D721Med (cell line): Measurements from ENCODE around the gene KRTCAP3.

Experiments
- DNase-seq: peaks from one replicate; pipeline ENCODE4 v3.0.0; 2011; ENCODE audit warnings: low spot score; ENCODE audit not compliant: insufficient read length
- FAIRE-seq: peaks from 2 replicates; lab custom pipeline; 2011; peaks lifted over from hg19 to GRCh38; lab: Jason Lieb, UNC
- TF ChIP-seq, protein P1 (sequence below): IDR thresholded peaks from 2 replicates; pipeline ENCODE4 v1.5.1; 2012; ENCODE audit warnings: mild to moderate bottlenecking, control low read depth; ENCODE audit not compliant: insufficient read depth; ENCODE audit errors: missing control alignments

Gene KRTCAP3

DNA sequence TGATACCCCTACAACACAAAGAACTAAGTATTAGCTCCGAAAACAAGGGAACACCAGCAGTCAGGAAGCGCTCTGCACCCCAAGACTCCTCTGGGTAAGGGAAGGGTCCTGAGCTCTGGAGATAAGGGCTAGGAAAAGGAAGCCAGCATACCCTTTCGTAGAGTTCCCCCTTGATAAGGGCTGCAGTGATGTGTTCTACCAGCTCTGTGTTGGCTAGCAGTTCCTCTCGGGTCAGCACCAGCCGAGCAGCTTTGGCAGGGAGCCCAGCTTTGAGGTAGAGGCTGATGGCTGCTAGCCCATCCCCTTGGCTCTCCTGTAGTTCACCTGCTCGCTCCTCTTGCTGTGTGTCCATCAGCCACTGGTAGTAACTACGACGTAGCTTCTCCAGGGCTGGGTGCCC lies 18.9 kb downstream of the KRTCAP3 start:
- FAIRE-seq (no peak), DNase-seq (no peak)
- TF ChIP-seq, protein P1, sequence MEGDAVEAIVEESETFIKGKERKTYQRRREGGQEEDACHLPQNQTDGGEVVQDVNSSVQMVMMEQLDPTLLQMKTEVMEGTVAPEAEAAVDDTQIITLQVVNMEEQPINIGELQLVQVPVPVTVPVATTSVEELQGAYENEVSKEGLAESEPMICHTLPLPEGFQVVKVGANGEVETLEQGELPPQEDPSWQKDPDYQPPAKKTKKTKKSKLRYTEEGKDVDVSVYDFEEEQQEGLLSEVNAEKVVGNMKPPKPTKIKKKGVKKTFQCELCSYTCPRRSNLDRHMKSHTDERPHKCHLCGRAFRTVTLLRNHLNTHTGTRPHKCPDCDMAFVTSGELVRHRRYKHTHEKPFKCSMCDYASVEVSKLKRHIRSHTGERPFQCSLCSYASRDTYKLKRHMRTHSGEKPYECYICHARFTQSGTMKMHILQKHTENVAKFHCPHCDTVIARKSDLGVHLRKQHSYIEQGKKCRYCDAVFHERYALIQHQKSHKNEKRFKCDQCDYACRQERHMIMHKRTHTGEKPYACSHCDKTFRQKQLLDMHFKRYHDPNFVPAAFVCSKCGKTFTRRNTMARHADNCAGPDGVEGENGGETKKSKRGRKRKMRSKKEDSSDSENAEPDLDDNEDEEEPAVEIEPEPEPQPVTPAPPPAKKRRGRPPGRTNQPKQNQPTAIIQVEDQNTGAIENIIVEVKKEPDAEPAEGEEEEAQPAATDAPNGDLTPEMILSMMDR, result no peak

DNA sequence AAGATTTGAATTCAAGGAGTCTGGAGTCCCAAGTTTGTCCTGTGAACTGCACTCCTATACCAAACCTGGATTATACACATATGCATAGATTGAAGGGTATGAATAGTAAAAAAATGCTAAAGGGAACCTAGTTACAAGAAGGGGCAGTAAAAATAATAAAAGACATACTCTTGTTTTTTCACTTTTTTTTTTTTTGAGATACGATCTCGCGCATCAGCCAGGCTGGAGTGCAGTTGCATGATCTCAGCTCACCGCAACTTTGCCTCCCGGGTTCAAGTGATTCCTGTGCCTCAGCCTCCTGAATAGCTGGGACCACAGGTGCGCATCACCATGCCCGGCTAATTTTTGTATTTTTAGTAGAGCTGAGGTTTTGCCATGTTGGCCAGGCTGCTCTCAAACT lies 22.3 kb downstream of the KRTCAP3 start:
- TF ChIP-seq, protein P1, result no peak
- FAIRE-seq, result no peak

DNA sequence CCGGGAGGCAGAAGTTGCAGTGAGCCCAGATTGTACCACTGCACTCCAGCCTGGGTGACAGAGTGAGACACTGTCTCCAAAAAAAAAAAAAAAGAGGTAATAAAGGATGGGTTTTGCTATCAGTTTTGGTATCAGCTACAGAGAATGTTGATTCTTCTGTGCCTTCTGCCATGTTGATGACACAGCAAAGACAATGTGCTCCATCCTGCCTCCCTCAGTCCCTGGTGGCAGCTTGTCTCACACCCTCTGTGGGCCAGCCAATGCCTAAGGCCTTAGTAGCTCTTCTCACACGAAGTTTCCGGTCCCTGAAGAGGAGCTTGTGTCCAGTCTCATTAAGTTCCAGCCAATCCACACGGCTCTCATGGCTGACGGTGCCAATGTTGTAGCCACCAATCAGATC lies 29.8 kb downstream of the KRTCAP3 start:
- DNase-seq (no peak), FAIRE-seq (no peak)

More for the DNA sequence above, 22.3 kb downstream of the KRTCAP3 start:
- DNase-seq, result no peak

DNA sequence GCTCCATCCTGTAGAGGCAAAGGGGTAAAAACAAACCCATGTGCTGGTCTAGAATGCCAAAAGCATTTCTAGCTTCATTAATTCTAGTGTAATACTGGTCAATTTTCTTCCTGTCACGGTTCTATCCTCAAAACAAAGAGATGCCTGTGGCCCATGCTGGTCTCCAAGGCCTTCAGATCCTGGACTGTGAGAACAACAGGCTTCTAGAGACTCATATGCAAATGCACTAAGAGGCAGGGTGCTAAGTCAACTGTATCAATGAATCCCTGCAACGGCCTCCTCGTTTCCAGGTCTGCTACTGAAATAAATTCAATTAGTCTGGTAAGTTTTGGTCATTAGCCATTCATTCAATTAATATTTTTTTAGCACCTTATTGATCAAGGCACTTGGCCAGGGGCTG lies 43.3 kb downstream of the KRTCAP3 start:
- FAIRE-seq (no peak), DNase-seq (no peak)

More for the DNA sequence above, 29.8 kb downstream of the KRTCAP3 start:
- TF ChIP-seq, protein P1, result no peak

DNA sequence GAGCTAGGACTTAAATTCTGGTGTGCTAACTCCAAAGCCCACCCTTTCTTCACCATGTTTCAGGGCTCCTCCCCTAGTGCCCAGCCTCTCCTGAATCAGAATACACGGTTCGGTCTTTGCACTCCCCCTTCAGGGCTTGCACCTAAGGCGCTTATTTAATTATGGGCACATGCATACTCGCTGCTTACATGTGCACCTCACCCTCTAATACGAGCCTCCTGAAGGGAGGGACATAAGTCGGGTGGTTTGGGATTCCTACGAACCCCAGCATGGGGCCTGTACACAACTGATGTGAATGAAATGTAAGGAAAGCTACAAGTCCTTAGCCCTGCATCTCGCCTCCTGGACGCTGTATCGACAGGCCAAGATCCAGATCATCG lies 46.9 kb downstream of the KRTCAP3 start:
- DNase-seq, result no peak
- no peak for FAIRE-seq
- TF ChIP-seq, protein P1, result no peak

More for the DNA sequence above, 43.3 kb downstream of the KRTCAP3 start:
- TF ChIP-seq, protein P1, result no peak

DNA sequence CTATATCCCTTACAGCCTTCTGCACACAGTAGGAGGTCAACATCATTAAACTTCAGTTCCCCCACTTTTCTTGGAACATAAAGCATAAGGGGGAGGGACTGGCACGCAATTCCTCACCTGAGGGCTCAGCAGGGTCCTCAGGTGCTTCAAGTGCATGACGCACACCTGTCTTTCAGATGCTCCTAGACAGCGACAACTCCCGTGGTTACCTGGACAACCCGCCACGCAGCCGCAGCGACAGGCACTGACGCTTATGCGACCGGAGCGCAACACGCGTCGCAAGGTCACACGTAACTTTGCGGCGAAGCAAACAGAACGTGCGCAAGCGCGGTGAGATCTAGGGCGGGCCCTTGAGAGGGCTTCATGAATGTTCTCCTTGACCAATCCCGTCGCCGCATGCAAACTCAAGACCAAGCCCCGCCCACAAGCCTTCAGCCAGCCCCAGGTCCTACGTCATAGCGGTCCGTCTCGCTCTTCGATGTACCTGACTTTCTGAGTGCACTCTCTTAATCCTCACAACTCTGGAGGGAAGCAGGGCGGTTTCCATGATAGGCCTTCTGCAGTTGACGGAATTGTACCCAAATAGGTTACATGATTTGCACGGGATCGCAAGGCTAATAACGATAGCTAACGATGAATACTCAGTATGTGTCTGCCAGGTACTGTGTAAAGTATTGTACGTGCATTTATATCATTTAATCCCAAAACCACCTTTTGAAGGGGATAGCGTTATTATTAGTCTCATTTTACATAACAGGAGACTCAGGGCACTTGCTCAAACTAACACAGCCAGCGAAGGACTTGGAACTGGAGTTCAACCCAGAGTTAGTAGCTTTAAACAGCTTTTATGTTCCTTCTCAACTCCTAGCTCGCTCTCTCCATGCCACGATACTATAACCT lies 47.6 kb downstream of the KRTCAP3 start, which contains the start of gene IFT172:
IFT172 (minus strand) TSS at position 246 of the 900 bp plus-strand sequence; CDS start at position 156, 90 bp downstream.
- FAIRE-seq, result peak; percentile 77
- DNase-seq, result peak; percentile 74

More for the DNA sequence above, 47.6 kb downstream of the KRTCAP3 start, which contains the start of gene IFT172:
- TF ChIP-seq, protein P1, result no peak
